Brain microvascular endothelial cell (primary cell): ENCODE data around the gene GLOD4.

Source experiments
- DNase-seq: peaks from one replicate; pipeline ENCODE4 v3.0.0-alpha.2; 2020
- H3K27ac ChIP-seq: fragments of 250-450 bp; sonication (Bioruptor Pico); 2 replicates; pipeline ENCODE4 v1.5.1; 2020; ENCODE audit warnings: mild to moderate bottlenecking, moderate library complexity
- H3K27me3 ChIP-seq: fragments of 250-450 bp; sonication (Bioruptor Pico); replicated peaks from 2 replicates; pipeline ENCODE4 v1.5.1; 2020; ENCODE audit warnings: mild to moderate bottlenecking
- H3K36me3 ChIP-seq: fragments of 250-450 bp; sonication (Bioruptor Pico); replicated peaks from 2 replicates; pipeline ENCODE4 v1.5.1; 2020; ENCODE audit warnings: mild to moderate bottlenecking
- H3K4me3 ChIP-seq: 2 replicates; pipeline ENCODE4 v1.5.1; 2011; ENCODE audit warnings: low read depth, mild to moderate bottlenecking, control low read depth, low read length, moderate library complexity
- CTCF ChIP-seq: IDR thresholded peaks from 2 replicates; pipeline ENCODE4 v1.5.1; 2011; ENCODE audit warnings: low read depth, mild to moderate bottlenecking, moderate library complexity, low read length, control low read depth, inconsistent platforms; ENCODE audit errors: missing control alignments
- in situ Hi-C: cut with HindIII; loops from 2 replicates; pipeline ENCODE4 v1.10.0; 2017; ENCODE audit warnings: low sequenced_read_pairs, low pct_ligation_motif_present

The GLOD4 gene

GRCh38 chr17:804541-805435 is 22.7 kb upstream of the GLOD4 start:
- in situ Hi-C loops = no loop called here
- no peak overlapping the region for H3K4me3 ChIP-seq
- H3K36me3 ChIP-seq = no peaks in the 10 kb centered on the region
- H3K27me3 ChIP-seq = no peaks in the 10 kb centered on the region
- no peak for DNase-seq
- no peak for TF ChIP-seq CTCF
- H3K27ac ChIP-seq = no peak overlapping the region

DNA sequence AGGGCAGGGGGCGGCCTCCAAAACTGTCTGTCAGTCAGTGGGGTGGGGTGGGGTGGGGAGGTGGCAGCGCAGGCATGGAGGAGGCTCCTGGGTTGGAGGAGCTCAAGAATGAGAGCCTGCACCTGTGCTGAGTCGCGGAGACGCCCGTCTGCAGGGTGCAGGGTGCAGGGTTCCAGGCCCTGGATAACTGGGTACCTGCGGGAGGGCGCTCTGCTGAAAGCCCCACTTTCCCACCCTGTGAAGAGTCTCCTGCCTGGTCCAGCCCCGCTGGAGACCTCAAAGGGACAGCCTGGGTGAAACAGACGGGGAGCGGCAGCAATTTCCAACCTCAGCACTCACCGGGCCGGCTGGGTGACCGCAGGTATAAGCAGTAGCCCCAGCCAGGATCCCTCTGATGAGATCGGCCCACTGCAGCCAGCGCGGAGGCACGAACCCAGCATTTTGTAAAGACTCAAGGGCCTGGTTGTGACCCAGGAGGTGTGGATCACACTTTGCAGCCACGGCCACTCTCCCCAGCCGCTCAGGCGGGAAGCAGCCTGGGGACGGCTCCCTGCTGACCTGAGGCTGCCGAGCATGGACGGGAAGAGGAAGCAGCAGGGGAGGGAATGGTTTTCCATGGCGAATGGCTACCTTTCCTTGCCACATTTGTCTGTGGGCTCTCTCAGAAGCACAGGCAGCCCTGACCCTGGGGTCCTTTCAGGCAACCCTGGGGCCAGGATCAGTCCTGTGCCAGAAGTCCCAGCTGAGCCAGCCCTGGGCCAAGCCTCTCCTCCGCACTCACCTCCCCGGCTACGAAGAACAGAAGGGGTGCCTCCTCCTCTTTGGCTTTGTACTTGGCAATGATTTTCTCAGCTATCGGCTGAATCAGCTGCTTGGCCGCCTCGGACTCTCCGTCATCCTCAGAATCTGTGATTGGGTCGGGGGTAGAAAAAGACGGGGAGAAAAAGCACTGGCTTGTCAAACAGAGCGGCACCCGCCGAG is 21.1 kb upstream of the GLOD4 start:
- Histone ChIP-seq H3K27ac (no peak overlapping the region), H3K27me3 (no peaks in the 10 kb centered on the region), H3K36me3 (no peaks in the 10 kb centered on the region), H3K4me3 (no peak overlapping the region)
- in situ Hi-C loops = no loop called here
- TF ChIP-seq CTCF = no peak
- no peak for DNase-seq

GRCh38 chr17:802481-802880 is 20.4 kb upstream of the GLOD4 start:
- no peak for TF ChIP-seq CTCF
- H3K36me3 ChIP-seq = no peaks in the 10 kb centered on the region
- no peak for DNase-seq
- H3K27me3 ChIP-seq = no peaks in the 10 kb centered on the region
- no peak overlapping the region for H3K4me3 ChIP-seq
- in situ Hi-C loops = no loop called here
- H3K27ac ChIP-seq = no peak overlapping the region

DNA sequence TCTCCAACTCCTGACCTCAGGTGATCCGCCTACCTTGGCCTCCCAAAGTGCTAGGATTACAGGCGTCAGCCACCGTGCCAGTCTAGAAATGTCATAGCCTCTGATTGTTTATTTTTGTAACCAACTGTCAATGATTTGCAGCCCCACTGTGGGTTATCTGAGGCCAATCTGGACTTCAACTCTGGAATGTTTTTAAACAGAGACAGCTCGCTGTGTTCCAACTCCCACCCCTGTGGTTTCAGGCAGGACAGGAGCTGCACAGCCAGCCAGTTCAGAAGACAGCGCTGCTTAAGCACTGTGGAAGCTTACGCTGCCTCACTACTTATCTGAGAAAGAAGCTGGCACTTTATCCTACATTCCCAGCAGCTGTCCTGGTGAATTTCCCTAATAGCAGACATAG is 19.6 kb upstream of the GLOD4 start:
- no peak for TF ChIP-seq CTCF
- peak; percentile 6 for DNase-seq
- in situ Hi-C loops = no loop called here
- H3K4me3 ChIP-seq = no peak overlapping the region
- no peaks in the 10 kb centered on the region for H3K36me3 ChIP-seq
- no peaks in the 10 kb centered on the region for H3K27me3 ChIP-seq
- H3K27ac ChIP-seq = no peak overlapping the region

- Histone ChIP-seq H3K4me3 (no peak overlapping the region), H3K36me3 (no peaks in the 10 kb centered on the region), H3K27me3 (no peaks in the 10 kb centered on the region), H3K27ac (no peak overlapping the region)
- in situ Hi-C loops = no loop called here
- TF ChIP-seq CTCF = no peak
- DNase-seq = no peak
Measured at GRCh38 chr17:800446-801242, 18.6 kb upstream of the GLOD4 start.
